DOHH2 (cell line): ENCODE results near the gene EXD3.
"Not testable (repeated sequence)": the region's sequence is repeated elsewhere in the genome, so short reads cannot be mapped to it uniquely, and the experiment has no call there.

Experiments used
- CTCF ChIP-seq: fragments of 200-600 bp; sonication (generic); IDR thresholded peaks from one replicate; pipeline ENCODE4 v1.5.1; 2014; ENCODE audit warnings: antibody characterized with exemption, mild to moderate bottlenecking, low read depth, low read length; ENCODE audit not compliant: poor library complexity, severe bottlenecking
- EZH2phosphoT487 ChIP-seq: fragments of 200-600 bp; sonication (generic); IDR thresholded peaks from 2 replicates; pipeline ENCODE4 v1.6.1; 2017; ENCODE audit warnings: borderline replicate concordance, mild to moderate bottlenecking, antibody characterized with exemption, low read length, moderate library complexity, mixed read lengths

GRCh38 chr9:137410236-137410890 lies 12.6 kb downstream of the EXD3 start:
- not testable (repeated sequence) for TF ChIP-seq CTCF, EZH2phosphoT487
